ENCODE measurements around the gene ZMIZ1.

ZMIZ1 gene

GRCh38 chr10:79135790-79136189, 67.0 kb downstream of the ZMIZ1 start:
- no peak overlapping the region for H3K18ac ChIP-seq (ENCODE audit: low read length)
- H3K4ac ChIP-seq (ENCODE audit: low read depth, low read length) = no peak overlapping the region
- H3K36me3 ChIP-seq (ENCODE audit: control insufficient read depth, insufficient read depth, low read length) = peaks cover 5% of the 10 kb centered on the region
- no peak overlapping the region for H2BK5ac ChIP-seq (ENCODE audit: low read length)
- no peak overlapping the region for H4K5ac ChIP-seq (ENCODE audit: low read length)
- no peak overlapping the region for H2AK5ac ChIP-seq (ENCODE audit: low read length)
- no peak overlapping the region for H3K4me2 ChIP-seq (ENCODE audit: low read length)
- peaks cover 26% of the 10 kb centered on the region for H3K4me1 ChIP-seq (ENCODE audit: control insufficient read depth, low read depth, low read length)
- peaks cover 27% of the 10 kb centered on the region for H3K79me2 ChIP-seq (ENCODE audit: control insufficient read depth, insufficient read depth, low read length)
- H4K8ac ChIP-seq (ENCODE audit: low read depth, low read length) = no peak overlapping the region
- no peak overlapping the region for H3K27ac ChIP-seq (ENCODE audit: low read depth, low read length)
- H3K4me3 ChIP-seq (ENCODE audit: low read length) = no peak overlapping the region
- peaks cover 50% of the 10 kb centered on the region for H3K79me1 ChIP-seq (ENCODE audit: low read length)
- H3K56ac ChIP-seq (ENCODE audit: low read length) = no peak overlapping the region
- no peak for DNase-seq
- H3K27me3 ChIP-seq (ENCODE audit: insufficient read depth, low read length, poor library complexity) = no peaks in the 10 kb centered on the region
- no peak overlapping the region for H3K9ac ChIP-seq (ENCODE audit: low read length)
- WGBS (ENCODE audit: extremely low coverage, insufficient coverage, low lambda C conversion rate) = no CpG with 5 or more reads among the region's 9 CpGs
- no peak overlapping the region for H2BK120ac ChIP-seq (ENCODE audit: low read depth, low read length)
- no peak overlapping the region for H2BK15ac ChIP-seq (replicated peaks; ENCODE audit: low read depth)
- H3K23ac ChIP-seq (ENCODE audit: low read length) = no peak overlapping the region

GRCh38 chr10:79136236-79137005, 67.7 kb downstream of the ZMIZ1 start:
- Histone ChIP-seq H4K5ac (ENCODE audit: low read length) (no peak overlapping the region), H3K56ac (ENCODE audit: low read length) (no peak overlapping the region), H3K27ac (ENCODE audit: low read depth, low read length) (no peak overlapping the region), H3K9ac (ENCODE audit: low read length) (no peak overlapping the region), H3K36me3 (ENCODE audit: control insufficient read depth, insufficient read depth, low read length) (peaks cover 3% of the 10 kb centered on the region), H3K4me1 (ENCODE audit: control insufficient read depth, low read depth, low read length) (peaks cover 23% of the 10 kb centered on the region), H2AK5ac (ENCODE audit: low read length) (no peak overlapping the region), H3K4ac (ENCODE audit: low read depth, low read length) (no peak overlapping the region), H2BK5ac (ENCODE audit: low read length) (no peak overlapping the region), H3K4me2 (ENCODE audit: low read length) (no peak overlapping the region), H2BK15ac (replicated peaks; ENCODE audit: low read depth) (no peak overlapping the region), H3K79me1 (ENCODE audit: low read length) (peaks cover 50% of the 10 kb centered on the region), H3K4me3 (ENCODE audit: low read length) (no peak overlapping the region), H2BK120ac (ENCODE audit: low read depth, low read length) (no peak overlapping the region), H3K79me2 (ENCODE audit: control insufficient read depth, insufficient read depth, low read length) (peaks cover 24% of the 10 kb centered on the region), H3K18ac (ENCODE audit: low read length) (no peak overlapping the region), H3K23ac (ENCODE audit: low read length) (no peak overlapping the region), H3K27me3 (ENCODE audit: insufficient read depth, low read length, poor library complexity) (no peaks in the 10 kb centered on the region), H4K8ac (ENCODE audit: low read depth, low read length) (no peak overlapping the region)
- WGBS (ENCODE audit: extremely low coverage, insufficient coverage, low lambda C conversion rate) = no CpG with 5 or more reads among the region's 2 CpGs
- no peak for DNase-seq

DNA sequence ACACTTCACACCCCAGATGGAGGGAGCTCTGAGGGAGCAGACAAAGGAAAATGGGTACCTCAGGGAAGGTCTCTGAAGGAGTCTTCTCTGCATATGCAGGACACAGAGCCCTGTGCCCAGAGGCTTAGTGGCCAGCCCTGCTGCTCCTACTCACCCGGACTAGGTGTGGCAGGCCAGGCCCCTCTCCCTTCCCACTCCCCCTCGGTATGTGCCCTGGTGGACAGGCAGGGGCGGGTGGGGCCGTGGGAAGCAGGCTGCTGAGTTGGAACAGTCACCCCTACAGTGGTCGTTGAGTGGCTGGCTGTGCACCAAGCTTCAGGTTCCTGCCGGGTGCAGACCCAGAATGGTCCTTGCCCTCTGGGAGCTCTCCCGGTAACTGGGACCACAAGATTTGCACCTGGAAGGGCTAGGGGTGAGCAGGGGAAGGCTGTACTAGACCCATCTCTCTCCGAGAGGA, 68.6 kb downstream of the ZMIZ1 start:
- H3K56ac ChIP-seq (ENCODE audit: low read length) = peak overlapping the region; percentile 54
- H3K9ac ChIP-seq (ENCODE audit: low read length) = peak overlapping the region; percentile 39
- peaks cover 18% of the 10 kb centered on the region for H3K4me1 ChIP-seq (ENCODE audit: control insufficient read depth, low read depth, low read length)
- no peak overlapping the region for H4K8ac ChIP-seq (ENCODE audit: low read depth, low read length)
- no peak overlapping the region for H3K27ac ChIP-seq (ENCODE audit: low read depth, low read length)
- DNase-seq = no peak
- no CpG with 5 or more reads among the region's 8 CpGs for WGBS (ENCODE audit: extremely low coverage, insufficient coverage, low lambda C conversion rate)
- no peak overlapping the region for H2BK15ac ChIP-seq (replicated peaks; ENCODE audit: low read depth)
- no peak overlapping the region for H3K4me2 ChIP-seq (ENCODE audit: low read length)
- H3K18ac ChIP-seq (ENCODE audit: low read length) = peak overlapping the region; percentile 33
- peaks cover 3% of the 10 kb centered on the region for H3K36me3 ChIP-seq (ENCODE audit: control insufficient read depth, insufficient read depth, low read length)
- H3K4ac ChIP-seq (ENCODE audit: low read depth, low read length) = peak overlapping the region; percentile 60
- H3K79me1 ChIP-seq (ENCODE audit: low read length) = peaks cover 50% of the 10 kb centered on the region
- no peak overlapping the region for H2BK120ac ChIP-seq (ENCODE audit: low read depth, low read length)
- H3K23ac ChIP-seq (ENCODE audit: low read length) = peak overlapping the region; percentile 11
- H2AK5ac ChIP-seq (ENCODE audit: low read length) = no peak overlapping the region
- H2BK5ac ChIP-seq (ENCODE audit: low read length) = no peak overlapping the region
- H3K27me3 ChIP-seq (ENCODE audit: insufficient read depth, low read length, poor library complexity) = no peaks in the 10 kb centered on the region
- no peak overlapping the region for H3K4me3 ChIP-seq (ENCODE audit: low read length)
- no peak overlapping the region for H4K5ac ChIP-seq (ENCODE audit: low read length)
- H3K79me2 ChIP-seq (ENCODE audit: control insufficient read depth, insufficient read depth, low read length) = peaks cover 19% of the 10 kb centered on the region

DNA sequence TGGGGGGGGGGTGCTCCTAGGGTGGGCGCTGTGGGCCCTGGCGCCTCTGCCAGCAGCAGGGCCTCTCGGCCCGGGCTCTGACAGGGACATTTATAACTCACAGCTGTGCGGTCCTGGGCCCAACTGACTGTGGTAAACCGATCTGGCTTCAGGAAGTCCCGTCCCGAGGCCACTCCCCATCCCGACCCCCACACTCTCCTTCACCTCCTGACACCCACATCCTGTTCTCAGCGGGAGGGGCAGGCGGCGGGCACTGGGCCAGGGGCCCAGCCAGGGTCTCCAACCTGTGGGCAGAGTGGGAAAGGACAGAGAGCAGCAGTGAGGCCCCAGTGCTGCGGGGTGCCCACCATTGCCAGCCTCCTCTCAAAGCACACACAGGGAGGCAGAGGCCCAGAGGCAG, 69.1 kb downstream of the ZMIZ1 start:
- no peak overlapping the region for H2BK120ac ChIP-seq (ENCODE audit: low read depth, low read length)
- H3K9ac ChIP-seq (ENCODE audit: low read length) = no peak overlapping the region
- no peak overlapping the region for H3K4me3 ChIP-seq (ENCODE audit: low read length)
- peaks cover 54% of the 10 kb centered on the region for H3K79me1 ChIP-seq (ENCODE audit: low read length)
- no peak overlapping the region for H4K8ac ChIP-seq (ENCODE audit: low read depth, low read length)
- H3K18ac ChIP-seq (ENCODE audit: low read length) = peak overlapping the region; percentile 33
- no peak overlapping the region for H3K27ac ChIP-seq (ENCODE audit: low read depth, low read length)
- H3K56ac ChIP-seq (ENCODE audit: low read length) = peak overlapping the region; percentile 54
- no peak overlapping the region for H3K4me2 ChIP-seq (ENCODE audit: low read length)
- WGBS (ENCODE audit: extremely low coverage, insufficient coverage, low lambda C conversion rate) = no CpG with 5 or more reads among the region's 13 CpGs
- peaks cover 3% of the 10 kb centered on the region for H3K36me3 ChIP-seq (ENCODE audit: control insufficient read depth, insufficient read depth, low read length)
- H3K4me1 ChIP-seq (ENCODE audit: control insufficient read depth, low read depth, low read length) = peaks cover 14% of the 10 kb centered on the region
- H2BK15ac ChIP-seq (replicated peaks; ENCODE audit: low read depth) = no peak overlapping the region
- H4K5ac ChIP-seq (ENCODE audit: low read length) = no peak overlapping the region
- no peak overlapping the region for H2BK5ac ChIP-seq (ENCODE audit: low read length)
- no peak for DNase-seq
- no peak overlapping the region for H3K23ac ChIP-seq (ENCODE audit: low read length)
- H2AK5ac ChIP-seq (ENCODE audit: low read length) = no peak overlapping the region
- no peaks in the 10 kb centered on the region for H3K27me3 ChIP-seq (ENCODE audit: insufficient read depth, low read length, poor library complexity)
- peak overlapping the region; percentile 60 for H3K4ac ChIP-seq (ENCODE audit: low read depth, low read length)
- peaks cover 19% of the 10 kb centered on the region for H3K79me2 ChIP-seq (ENCODE audit: control insufficient read depth, insufficient read depth, low read length)

- H3K4me1 ChIP-seq (ENCODE audit: control insufficient read depth, low read depth, low read length) = peaks cover 8% of the 10 kb centered on the region
- H3K27ac ChIP-seq (ENCODE audit: low read depth, low read length) = no peak overlapping the region
- H3K18ac ChIP-seq (ENCODE audit: low read length) = no peak overlapping the region
Measured at GRCh38 chr10:79138449-79139123, 69.8 kb downstream of the ZMIZ1 start.

More at GRCh38 chr10:79138449-79139123, 69.8 kb downstream of the ZMIZ1 start:
- Histone ChIP-seq H3K27me3 (ENCODE audit: insufficient read depth, low read length, poor library complexity) (no peaks in the 10 kb centered on the region), H3K9ac (ENCODE audit: low read length) (no peak overlapping the region), H3K79me2 (ENCODE audit: control insufficient read depth, insufficient read depth, low read length) (peaks cover 13% of the 10 kb centered on the region), H4K8ac (ENCODE audit: low read depth, low read length) (no peak overlapping the region), H2BK5ac (ENCODE audit: low read length) (no peak overlapping the region), H4K5ac (ENCODE audit: low read length) (no peak overlapping the region), H3K36me3 (ENCODE audit: control insufficient read depth, insufficient read depth, low read length) (peaks cover 3% of the 10 kb centered on the region), H2BK120ac (ENCODE audit: low read depth, low read length) (no peak overlapping the region), H3K56ac (ENCODE audit: low read length) (peak overlapping the region; percentile 22), H3K23ac (ENCODE audit: low read length) (no peak overlapping the region), H2BK15ac (replicated peaks; ENCODE audit: low read depth) (no peak overlapping the region), H3K79me1 (ENCODE audit: low read length) (peaks cover 51% of the 10 kb centered on the region), H2AK5ac (ENCODE audit: low read length) (no peak overlapping the region), H3K4ac (ENCODE audit: low read depth, low read length) (no peak overlapping the region), H3K4me3 (ENCODE audit: low read length) (no peak overlapping the region), H3K4me2 (ENCODE audit: low read length) (no peak overlapping the region)
- WGBS (ENCODE audit: extremely low coverage, insufficient coverage, low lambda C conversion rate) = no CpG with 5 or more reads among the region's 5 CpGs
- no peak for DNase-seq

Data from mesendoderm (in vitro differentiated cells).